ENCODE data around the gene TOP1. TPM values are rescaled to one million over a fixed set of nuclear protein-coding genes. Genes with fewer than 3 reads are reported as not detected.

TOP1 gene
- total and polyA plus RNA-seq, 2 experiments from 2014 or later, result 21.5 to 21.7 TPM

GRCh38 chr20:41147767-41148191 is 119.2 kb downstream of the TOP1 start:
- no peak for DNase-seq (ENCODE audit: low read depth in 1 of 2, low spot score in 1 of 2)

DNA sequence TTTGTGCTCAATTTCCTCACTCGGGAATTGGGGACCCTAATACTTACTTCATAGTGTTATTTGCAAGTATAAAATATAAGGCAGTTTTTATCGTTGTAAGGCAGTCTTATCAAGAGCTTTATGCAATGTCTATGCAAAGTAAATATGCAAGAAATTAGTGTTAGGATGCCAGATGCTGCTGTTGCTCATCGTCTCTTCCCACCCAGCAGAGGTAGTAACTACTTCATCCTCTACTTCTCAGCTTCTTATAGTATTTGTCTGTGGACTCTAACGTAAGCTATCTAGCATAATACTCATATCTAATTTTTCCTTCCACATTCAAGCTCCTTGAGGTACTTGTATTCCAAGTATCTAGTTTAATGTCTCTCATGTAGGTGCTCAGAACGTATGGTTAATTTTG is 120.3 kb downstream of the TOP1 start:
- H3K27ac ChIP-seq, result no peak overlapping the region
- no peaks in the 10 kb centered on the region for H3K36me3 ChIP-seq

More at GRCh38 chr20:41147767-41148191, 119.2 kb downstream of the TOP1 start:
- Histone ChIP-seq H3K4me1 (ENCODE audit: low read depth) (peaks cover 5% of the 10 kb centered on the region), H3K4me3 (no peak overlapping the region), H3K9me3 (ENCODE audit: low read depth) (no peaks in the 10 kb centered on the region), H3K36me3 (no peaks in the 10 kb centered on the region), H3K27ac (peak overlapping the region; percentile 25), H3K27me3 (no peaks in the 10 kb centered on the region)
- TF ChIP-seq, protein P1, sequence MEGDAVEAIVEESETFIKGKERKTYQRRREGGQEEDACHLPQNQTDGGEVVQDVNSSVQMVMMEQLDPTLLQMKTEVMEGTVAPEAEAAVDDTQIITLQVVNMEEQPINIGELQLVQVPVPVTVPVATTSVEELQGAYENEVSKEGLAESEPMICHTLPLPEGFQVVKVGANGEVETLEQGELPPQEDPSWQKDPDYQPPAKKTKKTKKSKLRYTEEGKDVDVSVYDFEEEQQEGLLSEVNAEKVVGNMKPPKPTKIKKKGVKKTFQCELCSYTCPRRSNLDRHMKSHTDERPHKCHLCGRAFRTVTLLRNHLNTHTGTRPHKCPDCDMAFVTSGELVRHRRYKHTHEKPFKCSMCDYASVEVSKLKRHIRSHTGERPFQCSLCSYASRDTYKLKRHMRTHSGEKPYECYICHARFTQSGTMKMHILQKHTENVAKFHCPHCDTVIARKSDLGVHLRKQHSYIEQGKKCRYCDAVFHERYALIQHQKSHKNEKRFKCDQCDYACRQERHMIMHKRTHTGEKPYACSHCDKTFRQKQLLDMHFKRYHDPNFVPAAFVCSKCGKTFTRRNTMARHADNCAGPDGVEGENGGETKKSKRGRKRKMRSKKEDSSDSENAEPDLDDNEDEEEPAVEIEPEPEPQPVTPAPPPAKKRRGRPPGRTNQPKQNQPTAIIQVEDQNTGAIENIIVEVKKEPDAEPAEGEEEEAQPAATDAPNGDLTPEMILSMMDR (IDR thresholded peaks at IDR 0.05; ENCODE audit: low read depth, low read length), result no peak

DNA sequence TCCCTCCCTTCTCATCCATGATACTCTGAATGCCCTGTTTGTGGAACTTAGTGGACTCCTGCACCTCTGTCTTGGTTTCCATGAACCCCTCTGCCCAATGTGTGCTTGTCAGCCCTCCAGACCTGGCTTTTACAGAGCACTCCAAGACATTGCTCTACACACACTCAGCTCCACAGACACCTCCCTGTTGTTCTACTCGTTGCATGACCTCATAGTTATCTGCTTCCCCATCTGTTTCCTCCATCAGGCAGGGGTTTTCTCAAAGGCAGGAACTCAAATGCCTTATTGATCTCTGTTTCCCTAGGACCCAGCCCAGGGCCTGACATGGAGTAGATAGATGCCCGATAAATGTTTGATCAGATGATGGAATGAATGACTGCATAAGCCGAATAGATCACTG is 122.0 kb downstream of the TOP1 start:
- Histone ChIP-seq H3K27me3 (no peaks in the 10 kb centered on the region), H3K27ac (no peak overlapping the region), H3K4me3 (no peak overlapping the region), H3K9me3 (ENCODE audit: low read depth) (no peaks in the 10 kb centered on the region), H3K36me3 (no peaks in the 10 kb centered on the region), H3K4me1 (ENCODE audit: low read depth) (peaks cover 3% of the 10 kb centered on the region)
- no peak for DNase-seq (ENCODE audit: low read depth in 1 of 2, low spot score in 1 of 2)
- TF ChIP-seq, protein P1 (IDR thresholded peaks at IDR 0.05; ENCODE audit: low read depth, low read length), result no peak

More for the DNA sequence above, 120.3 kb downstream of the TOP1 start:
- Histone ChIP-seq H3K27me3 (no peaks in the 10 kb centered on the region), H3K4me3 (no peak overlapping the region), H3K4me1 (ENCODE audit: low read depth) (no peaks in the 10 kb centered on the region), H3K9me3 (ENCODE audit: low read depth) (no peaks in the 10 kb centered on the region)
- TF ChIP-seq, protein P1 (IDR thresholded peaks at IDR 0.05; ENCODE audit: low read depth, low read length), result no peak
- no peak for DNase-seq (ENCODE audit: low read depth in 1 of 2, low spot score in 1 of 2)

- Histone ChIP-seq H3K9me3 (ENCODE audit: low read depth) (no peaks in the 10 kb centered on the region), H3K27ac (no peak overlapping the region), H3K27me3 (no peaks in the 10 kb centered on the region), H3K4me3 (no peak overlapping the region), H3K36me3 (no peaks in the 10 kb centered on the region), H3K4me1 (ENCODE audit: low read depth) (peaks cover 5% of the 10 kb centered on the region)
- TF ChIP-seq, protein P1 (IDR thresholded peaks at IDR 0.05; ENCODE audit: low read depth, low read length), result no peak
- DNase-seq (ENCODE audit: low read depth in 1 of 2, low spot score in 1 of 2), result no peak
Observed at GRCh38 chr20:41151134-41151869, 122.7 kb downstream of the TOP1 start.

- peaks cover 5% of the 10 kb centered on the region for H3K4me1 ChIP-seq (ENCODE audit: low read depth)
- H3K4me3 ChIP-seq, result no peak overlapping the region
- no peaks in the 10 kb centered on the region for H3K27me3 ChIP-seq
- no peak overlapping the region for H3K27ac ChIP-seq
- TF ChIP-seq, protein P1 (IDR thresholded peaks at IDR 0.05; ENCODE audit: low read depth, low read length), result no peak
- H3K36me3 ChIP-seq, result no peaks in the 10 kb centered on the region
- no peak for DNase-seq (ENCODE audit: low read depth in 1 of 2, low spot score in 1 of 2)
- H3K9me3 ChIP-seq (ENCODE audit: low read depth), result no peaks in the 10 kb centered on the region
Observed at GRCh38 chr20:41152108-41152757, 123.6 kb downstream of the TOP1 start.

All from cardiac muscle cell (in vitro differentiated cells and primary cell).